ENCODE data around the gene VHLL. TPM values are rescaled to one million over a fixed set of nuclear protein-coding genes. Genes with fewer than 3 reads are reported as not detected.

Gene VHLL
- polyA plus RNA-seq, 1 donor (not counting 4 experiments of a cell fraction or from before 2014, with no cell fraction given): not detected

GRCh38 chr1:156262461-156263287 lies 36.4 kb downstream of the VHLL start:
- H4K20me1 ChIP-seq (ENCODE audit: control insufficient read depth, extremely low read depth, insufficient read depth, low read length): peaks cover 12% of the 10 kb centered on the region
- H3K4me3 ChIP-seq (ENCODE audit: control insufficient read depth in 2 of 3, extremely low read depth in 1 of 3, insufficient read depth in 2 of 3, low read depth in 1 of 3, low read length in 3 of 3): peak overlapping the region in 1 of 3 experiments; percentile 16
- no peak for DNase-seq (ENCODE audit: low read depth, low spot score)
- H3K9me3 ChIP-seq (ENCODE audit: control insufficient read depth, low read depth, low read length): no peaks in the 10 kb centered on the region
- no peak for TF ChIP-seq EZH2 (IDR thresholded peaks at IDR 0.05; ENCODE audit: low read length)
- no peak for TF ChIP-seq CTCF (optimal IDR thresholded peaks at IDR 0.05 in 1 of 3, IDR thresholded peaks at IDR 0.05 in 1 of 3, conservative IDR thresholded peaks at IDR 0.05 in 1 of 3; ENCODE audit: extremely low read depth in 1 of 3, insufficient read depth in 2 of 3, low read length in 3 of 3)
- peaks cover 57% of the 10 kb centered on the region for H3K4me1 ChIP-seq (ENCODE audit: control insufficient read depth, extremely low read depth, insufficient read depth, low read length)
- dilution Hi-C loops (cut with MboI; ENCODE audit: extremely low pct_ligation_motif_present, low sequenced_read_pairs): no loop called here
- peaks cover 44 to 78% of the 10 kb centered on the region in 2 experiments for H3K36me3 ChIP-seq (ENCODE audit: control insufficient read depth in 2 of 2, extremely low read depth in 1 of 2, insufficient read depth in 2 of 2, low read length in 2 of 2)
- H3K9ac ChIP-seq (ENCODE audit: control insufficient read depth, extremely low read depth, insufficient read depth, low read length): no peak overlapping the region
- FAIRE-seq: peak; percentile 94
- peak overlapping the region; percentile 72 for H3K4me2 ChIP-seq (ENCODE audit: control insufficient read depth, extremely low read depth, insufficient read depth, low read depth, low read length)
- H3K79me2 ChIP-seq (ENCODE audit: control insufficient read depth, insufficient read depth, low read length): no peaks in the 10 kb centered on the region
- peaks cover 9% of the 10 kb centered on the region for H3K9me1 ChIP-seq (ENCODE audit: control insufficient read depth, extremely low read depth, insufficient read depth, low read length)
- no peaks in the 10 kb centered on the region for H3K27me3 ChIP-seq (ENCODE audit: control insufficient read depth, extremely low read depth, insufficient read depth, low read length)
- peak overlapping the region; percentile 79 for H3K27ac ChIP-seq (ENCODE audit: control insufficient read depth, insufficient read depth, low read length)
- no peak overlapping the region for H2AFZ ChIP-seq (ENCODE audit: control insufficient read depth, low read length)

GRCh38 chr1:156260896-156261295 lies 38.2 kb downstream of the VHLL start:
- peaks cover 12% of the 10 kb centered on the region for H4K20me1 ChIP-seq (ENCODE audit: control insufficient read depth, extremely low read depth, insufficient read depth, low read length)
- no peaks in the 10 kb centered on the region for H3K79me2 ChIP-seq (ENCODE audit: control insufficient read depth, insufficient read depth, low read length)
- H2AFZ ChIP-seq (ENCODE audit: control insufficient read depth, low read length): no peak overlapping the region
- H3K4me1 ChIP-seq (ENCODE audit: control insufficient read depth, extremely low read depth, insufficient read depth, low read length): peaks cover 65% of the 10 kb centered on the region
- H3K9ac ChIP-seq (ENCODE audit: control insufficient read depth, extremely low read depth, insufficient read depth, low read length): no peak overlapping the region
- H3K27me3 ChIP-seq (ENCODE audit: control insufficient read depth, extremely low read depth, insufficient read depth, low read length): no peaks in the 10 kb centered on the region
- peaks cover 36 to 76% of the 10 kb centered on the region in 2 experiments for H3K36me3 ChIP-seq (ENCODE audit: control insufficient read depth in 2 of 2, extremely low read depth in 1 of 2, insufficient read depth in 2 of 2, low read length in 2 of 2)
- peak overlapping the region; percentile 27 for H3K4me2 ChIP-seq (ENCODE audit: control insufficient read depth, extremely low read depth, insufficient read depth, low read depth, low read length)
- H3K27ac ChIP-seq (ENCODE audit: control insufficient read depth, insufficient read depth, low read length): peak overlapping the region; percentile 31
- H3K9me1 ChIP-seq (ENCODE audit: control insufficient read depth, extremely low read depth, insufficient read depth, low read length): peaks cover 5% of the 10 kb centered on the region
- dilution Hi-C loops (cut with MboI; ENCODE audit: extremely low pct_ligation_motif_present, low sequenced_read_pairs): no loop called here
- no peak overlapping the region for H3K4me3 ChIP-seq (ENCODE audit: control insufficient read depth in 2 of 3, extremely low read depth in 1 of 3, insufficient read depth in 2 of 3, low read depth in 1 of 3, low read length in 3 of 3)
- TF ChIP-seq CTCF (optimal IDR thresholded peaks at IDR 0.05 in 1 of 3, IDR thresholded peaks at IDR 0.05 in 1 of 3, conservative IDR thresholded peaks at IDR 0.05 in 1 of 3; ENCODE audit: extremely low read depth in 1 of 3, insufficient read depth in 2 of 3, low read length in 3 of 3) (no peak), EZH2 (IDR thresholded peaks at IDR 0.05; ENCODE audit: low read length) (no peak)
- DNase-seq (ENCODE audit: low read depth, low spot score) (no peak), FAIRE-seq (no peak)
- no peaks in the 10 kb centered on the region for H3K9me3 ChIP-seq (ENCODE audit: control insufficient read depth, low read depth, low read length)

All from keratinocyte (primary cell).